HG03045 (cell line): Measurements from ENCODE around the gene C11orf24.
"Not testable (repeated sequence)": the region's sequence is repeated elsewhere in the genome, so short reads cannot be mapped to it uniquely, and the experiment has no call there.

Experiments
- ATAC-seq: cut with Tn5 transposase; IDR thresholded peaks from one replicate; pipeline ENCODE4 v1.9.1; 2021; ENCODE audit warnings: mild to moderate bottlenecking, moderate library complexity; ENCODE audit not compliant: unreplicated experiment

Gene C11orf24

GRCh38 chr11:68299517-68299879, 27.7 kb upstream of the C11orf24 start:
- not testable (repeated sequence) for ATAC-seq

GRCh38 chr11:68298659-68299516, 27.1 kb upstream of the C11orf24 start:
- ATAC-seq, result no peak

- no peak for ATAC-seq
These were observed 26.3 kb upstream of the C11orf24 start for GRCh38 chr11:68297812-68298658.

- ATAC-seq, result no peak
These were observed 25.7 kb upstream of the C11orf24 start for GRCh38 chr11:68297494-68297811.

- ATAC-seq, result no peak
These were observed 25.2 kb upstream of the C11orf24 start for GRCh38 chr11:68297052-68297378.

GRCh38 chr11:68296344-68297051, 24.7 kb upstream of the C11orf24 start:
- no peak for ATAC-seq

GRCh38 chr11:68295940-68296339, 24.2 kb upstream of the C11orf24 start:
- ATAC-seq, result no peak

GRCh38 chr11:68295271-68295670, 23.5 kb upstream of the C11orf24 start:
- no peak for ATAC-seq

GRCh38 chr11:68293708-68294107, 21.9 kb upstream of the C11orf24 start:
- ATAC-seq, result no peak

GRCh38 chr11:68289456-68289855, 17.7 kb upstream of the C11orf24 start:
- no peak for ATAC-seq

- ATAC-seq, result no peak
These were observed 15.6 kb upstream of the C11orf24 start for GRCh38 chr11:68287419-68287818.

- ATAC-seq, result not testable (repeated sequence)
These were observed 12.8 kb upstream of the C11orf24 start for GRCh38 chr11:68284588-68284987.

GRCh38 chr11:68282861-68283230, 11.1 kb upstream of the C11orf24 start:
- ATAC-seq, result no peak

- ATAC-seq, result no peak
These were observed 10.5 kb upstream of the C11orf24 start for GRCh38 chr11:68282141-68282860.

GRCh38 chr11:68279676-68280075, 7.9 kb upstream of the C11orf24 start:
- no peak for ATAC-seq

GRCh38 chr11:68276861-68277260, 5.1 kb upstream of the C11orf24 start:
- no peak for ATAC-seq

- no peak for ATAC-seq
These were observed 4.1 kb upstream of the C11orf24 start for GRCh38 chr11:68275721-68276507.

- ATAC-seq, result no peak
These were observed 2.5 kb upstream of the C11orf24 start for GRCh38 chr11:68274306-68274705.

GRCh38 chr11:68273026-68273738, 1.4 kb upstream of the C11orf24 start:
- no peak for ATAC-seq
